Tibial nerve (tissue), 4 donors: ENCODE data around the gene DOCK2.

Source experiments
- CTCF ChIP-seq, 5 experiments: fragments of 200-600 bp in 3 of 5; fragments of 450-650 bp in 2 of 5; sonication (generic) in 3 of 5; IDR thresholded peaks; one replicate each; pipeline ENCODE4 v1.5.1; 2016 to 2019; ENCODE audit warnings: antibody characterized with exemption in 5 of 5, mild to moderate bottlenecking in 3 of 5, moderate library complexity in 2 of 5
- EP300 ChIP-seq, 2 donors: sonication (generic); formaldehyde crosslinking; IDR thresholded peaks; one replicate each; pipeline ENCODE4 v1.6.1; 2017; ENCODE audit warnings: antibody characterized with exemption in 2 of 2, mild to moderate bottlenecking in 1 of 2
- POLR2A ChIP-seq, 2 donors: fragments of 450-650 bp; IDR thresholded peaks; one replicate each; pipeline ENCODE4 v1.6.1; 2017; ENCODE audit warnings: antibody characterized with exemption in 2 of 2, mild to moderate bottlenecking in 2 of 2, moderate library complexity in 2 of 2

GRCh38 chr5:169944115-169944514, 307.0 kb downstream of the DOCK2 start:
- no peak for TF ChIP-seq CTCF (IDR thresholded peaks at IDR 0.05)
- no peak for TF ChIP-seq POLR2A (IDR thresholded peaks at IDR 0.05)
- TF ChIP-seq EP300 (IDR thresholded peaks at IDR 0.05) = no peak
